GM23338 (cell line): ENCODE data around the gene SUGCT. TPM values are rescaled to one million over a fixed set of nuclear protein-coding genes. Genes with fewer than 3 reads are reported as not detected.

Experiments used
- ATAC-seq: fragments of 200-7000 bp; cut with Tn5 transposase; 3 replicates; pipeline ENCODE4 v1.9.1; 2020
- DNase-seq: peaks from one replicate; pipeline ENCODE4 v3.0.0-alpha.2; 2015; ENCODE audit warnings: low spot score
- H2AFZ ChIP-seq: fragments of 200-600 bp; sonication (generic); 2 replicates; pipeline ENCODE4 v1.8.0; 2016; ENCODE audit warnings: antibody characterized with exemption, mild to moderate bottlenecking, moderate library complexity
- H3F3A ChIP-seq: fragments of 200-600 bp; sonication (generic); replicated peaks from 2 replicates; pipeline ENCODE4 v1.8.0; 2017; ENCODE audit warnings: antibody characterized with exemption, mixed run types, low read depth
- H3K27ac ChIP-seq: fragments of 200-600 bp; sonication (generic); 2 replicates; pipeline ENCODE4 v1.6.1; 2016; ENCODE audit warnings: low read depth
- H3K27me3 ChIP-seq: fragments of 200-600 bp; sonication (generic); 2 replicates; pipeline ENCODE4 v1.8.0; 2016; ENCODE audit warnings: mild to moderate bottlenecking, mixed run types, moderate library complexity; ENCODE audit not compliant: insufficient read depth
- H3K36me3 ChIP-seq: fragments of 200-600 bp; sonication (generic); 2 replicates; pipeline ENCODE4 v1.8.0; 2016; ENCODE audit warnings: mild to moderate bottlenecking; ENCODE audit not compliant: insufficient read depth
- H3K4me1 ChIP-seq: fragments of 200-600 bp; sonication (generic); 2 replicates; pipeline ENCODE4 v1.8.0; 2016; ENCODE audit warnings: mild to moderate bottlenecking, moderate library complexity; ENCODE audit not compliant: insufficient read depth
- H3K4me2 ChIP-seq: fragments of 200-600 bp; sonication (generic); 2 replicates; pipeline ENCODE4 v1.7.1; 2017; ENCODE audit warnings: mixed run types
- H3K4me3 ChIP-seq: fragments of 200-600 bp; sonication (generic); 2 replicates; pipeline ENCODE4 v1.6.1; 2016; ENCODE audit warnings: mixed run types
- H3K79me2 ChIP-seq: fragments of 200-600 bp; sonication (generic); replicated peaks from 2 replicates; pipeline ENCODE4 v1.8.0; 2017; ENCODE audit warnings: mild to moderate bottlenecking; ENCODE audit not compliant: insufficient read depth
- H3K9me2 ChIP-seq: fragments of 200-600 bp; sonication (generic); 2 replicates; pipeline ENCODE4 v1.8.0; 2017; ENCODE audit not compliant: insufficient read depth
- H4K20me1 ChIP-seq: fragments of 200-600 bp; sonication (generic); replicated peaks from 2 replicates; pipeline ENCODE4 v1.8.0; 2017; ENCODE audit warnings: mild to moderate bottlenecking; ENCODE audit not compliant: insufficient read depth
- H3K27ac Mint-ChIP-seq: 2 replicates; pipeline ENCODE4 v1.8.0; 2020; ENCODE audit warnings: inconsistent platforms, mild to moderate bottlenecking, moderate library complexity, mixed read lengths
- H3K27me3 Mint-ChIP-seq: 3 replicates; pipeline ENCODE4 v1.8.0; 2022; ENCODE audit warnings: low read depth, mild to moderate bottlenecking, moderate library complexity, mixed read lengths, inconsistent platforms; ENCODE audit not compliant: insufficient read depth, poor library complexity
- H3K36me3 Mint-ChIP-seq: 3 replicates; pipeline ENCODE4 v1.8.0; 2021; ENCODE audit warnings: low read depth, mild to moderate bottlenecking, inconsistent platforms, moderate library complexity, mixed read lengths
- H3K4me1 Mint-ChIP-seq: 3 replicates; pipeline ENCODE4 v1.8.0; 2020; ENCODE audit warnings: mild to moderate bottlenecking, inconsistent platforms, mixed read lengths
- H3K4me3 Mint-ChIP-seq: 3 replicates; pipeline ENCODE4 v1.8.0; 2021; ENCODE audit warnings: moderate library complexity, mild to moderate bottlenecking, inconsistent platforms, mixed read lengths
- H3K9me3 Mint-ChIP-seq: 3 replicates; pipeline ENCODE4 v1.8.0; 2020; ENCODE audit warnings: moderate library complexity, mild to moderate bottlenecking, inconsistent platforms, mixed read lengths
- CREB1 ChIP-seq: fragments of 250-450 bp; sonication (Bioruptor Pico); IDR thresholded peaks from 2 replicates; pipeline ENCODE4 v1.5.0; 2020; ENCODE audit warnings: low read depth, mild to moderate bottlenecking, moderate library complexity
- CTCF ChIP-seq, 2 experiments: fragments of 200-600 bp in 1 of 2; sonication (generic) in 1 of 2; conservative IDR thresholded peaks; 2 replicates each; pipeline versions ENCODE4 v1.5.1 to v1.6.1; 2016 to 2017; ENCODE audit warnings: antibody characterized with exemption in 2 of 2, low read depth in 2 of 2, mild to moderate bottlenecking in 2 of 2, moderate library complexity in 1 of 2
- ETS1 ChIP-seq: IDR thresholded peaks from 2 replicates; pipeline ENCODE4 v1.6.1; 2016; ENCODE audit warnings: antibody characterized with exemption
- EZH2 ChIP-seq: fragments of 200-600 bp; sonication (generic); IDR thresholded peaks from one replicate; pipeline ENCODE4 v1.8.0; 2017; ENCODE audit warnings: antibody characterized with exemption, mild to moderate bottlenecking, low read depth; ENCODE audit not compliant: unreplicated experiment
- EZH2phosphoT487 ChIP-seq: fragments of 200-600 bp; sonication (generic); IDR thresholded peaks from one replicate; pipeline ENCODE4 v1.8.1; 2018; ENCODE audit warnings: antibody characterized with exemption; ENCODE audit not compliant: unreplicated experiment
- JUNB ChIP-seq: IDR thresholded peaks from one replicate; pipeline ENCODE4 v1.6.1; 2016; ENCODE audit warnings: antibody characterized with exemption; ENCODE audit not compliant: unreplicated experiment
- NANOG ChIP-seq: IDR thresholded peaks from 2 replicates; pipeline ENCODE4 v1.6.1; 2016; ENCODE audit warnings: antibody characterized with exemption, borderline replicate concordance
- POLR2AphosphoS5 ChIP-seq: IDR thresholded peaks from 2 replicates; pipeline ENCODE4 v1.6.1; 2016; ENCODE audit warnings: antibody characterized with exemption, low read depth
- ZNF114 ChIP-seq: fragments of 250-450 bp; sonication (Bioruptor Pico); IDR thresholded peaks from 2 replicates; pipeline ENCODE4 v1.5.0; 2020; ENCODE audit warnings: mild to moderate bottlenecking, moderate library complexity
- ZNF331 ChIP-seq: fragments of 250-450 bp; sonication (Bioruptor Pico); IDR thresholded peaks from 2 replicates; pipeline ENCODE4 v1.5.0; 2020; ENCODE audit warnings: low read depth, mild to moderate bottlenecking, moderate library complexity
- ZNF462 ChIP-seq: fragments of 250-450 bp; sonication (Bioruptor Pico); IDR thresholded peaks from 2 replicates; pipeline ENCODE4 v1.5.0; 2020; ENCODE audit warnings: mild to moderate bottlenecking, moderate library complexity
- polyA plus RNA-seq: library from polyadenylated mRNA; unstranded; fragments of >200 nt; fragmentation: Nextera tagmentation; extraction: Ambion mirVana; gene quantifications from 2 replicates; pipeline ENCODE4 v1.2.1, GENCODE V29; 2016
- total RNA-seq: library from RNA; depleted of rRNA; stranded (reverse); fragments of >200 nt; shearing (Covaris generic); gene quantifications from 2 replicates; pipeline ENCODE4 v1.2.3, GENCODE V29; 2014
- TF ChIP-seq, protein P1 (sequence below): IDR thresholded peaks from one replicate; pipeline ENCODE4 v1.6.1; 2018; ENCODE audit warnings: antibody characterized with exemption; ENCODE audit not compliant: unreplicated experiment

SUGCT gene
- total and polyA plus RNA-seq, 2 experiments from 2014 or later: 4.2 to 5.6 TPM

DNA sequence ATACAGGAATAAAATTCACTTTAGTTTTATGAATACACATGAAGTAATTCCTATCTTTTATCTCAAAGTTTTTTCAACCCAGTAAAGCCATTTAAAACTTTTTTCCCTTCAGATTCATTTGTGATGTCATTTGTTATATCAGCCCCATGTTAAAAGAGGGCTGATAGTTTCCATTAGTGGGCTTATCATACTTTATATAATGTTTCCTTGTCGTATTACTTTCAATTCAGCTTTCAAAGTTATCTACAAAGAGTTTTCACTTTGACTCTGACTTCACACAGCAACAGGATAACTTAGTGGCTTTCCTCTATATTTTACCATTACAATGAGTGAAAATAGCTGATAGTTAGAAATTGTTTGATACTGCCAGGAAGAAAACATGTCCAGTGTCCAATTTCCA, 484.8 kb downstream of the SUGCT start:
- Histone ChIP-seq H4K20me1 (no peaks in the 10 kb centered on the region), H3K27ac (no peak overlapping the region), H3K4me2 (no peak overlapping the region), H3K79me2 (no peaks in the 10 kb centered on the region), H3K36me3 (no peaks in the 10 kb centered on the region), H3K27me3 (no peaks in the 10 kb centered on the region), H3K4me3 (no peak overlapping the region), H3K9me2 (peaks cover 3% of the 10 kb centered on the region; the same call in 1 of the 2 replicates), H3F3A (no peaks in the 10 kb centered on the region), H3K4me1 (no peaks in the 10 kb centered on the region), H2AFZ (no peak overlapping the region)
- Mint-ChIP-seq H3K9me3 (no peaks in the 10 kb centered on the region), H3K27ac (no peak overlapping the region), H3K36me3 (no peaks in the 10 kb centered on the region), H3K4me1 (peaks cover under 1% of the 10 kb centered on the region; the same call in 1 of the 3 replicates), H3K27me3 (peaks cover 2% of the 10 kb centered on the region), H3K4me3 (no peak overlapping the region)
- DNase-seq (no peak), ATAC-seq (no peak)
- TF ChIP-seq JUNB: no peak
- no peak for TF ChIP-seq ZNF114
- TF ChIP-seq EZH2phosphoT487: no peak
- TF ChIP-seq POLR2AphosphoS5: no peak
- TF ChIP-seq ETS1: no peak
- no peak for TF ChIP-seq ZNF331 (CRISPR knock-in tag)
- TF ChIP-seq NANOG: no peak
- TF ChIP-seq ZNF462 (CRISPR knock-in tag): no peak
- TF ChIP-seq EZH2: no peak
- TF ChIP-seq CREB1 (CRISPR knock-in tag): no peak
- TF ChIP-seq CTCF (conservative IDR thresholded peaks at IDR 0.05; ENCODE audit: low read depth in 2 of 2): no peak
- TF ChIP-seq, protein P1, sequence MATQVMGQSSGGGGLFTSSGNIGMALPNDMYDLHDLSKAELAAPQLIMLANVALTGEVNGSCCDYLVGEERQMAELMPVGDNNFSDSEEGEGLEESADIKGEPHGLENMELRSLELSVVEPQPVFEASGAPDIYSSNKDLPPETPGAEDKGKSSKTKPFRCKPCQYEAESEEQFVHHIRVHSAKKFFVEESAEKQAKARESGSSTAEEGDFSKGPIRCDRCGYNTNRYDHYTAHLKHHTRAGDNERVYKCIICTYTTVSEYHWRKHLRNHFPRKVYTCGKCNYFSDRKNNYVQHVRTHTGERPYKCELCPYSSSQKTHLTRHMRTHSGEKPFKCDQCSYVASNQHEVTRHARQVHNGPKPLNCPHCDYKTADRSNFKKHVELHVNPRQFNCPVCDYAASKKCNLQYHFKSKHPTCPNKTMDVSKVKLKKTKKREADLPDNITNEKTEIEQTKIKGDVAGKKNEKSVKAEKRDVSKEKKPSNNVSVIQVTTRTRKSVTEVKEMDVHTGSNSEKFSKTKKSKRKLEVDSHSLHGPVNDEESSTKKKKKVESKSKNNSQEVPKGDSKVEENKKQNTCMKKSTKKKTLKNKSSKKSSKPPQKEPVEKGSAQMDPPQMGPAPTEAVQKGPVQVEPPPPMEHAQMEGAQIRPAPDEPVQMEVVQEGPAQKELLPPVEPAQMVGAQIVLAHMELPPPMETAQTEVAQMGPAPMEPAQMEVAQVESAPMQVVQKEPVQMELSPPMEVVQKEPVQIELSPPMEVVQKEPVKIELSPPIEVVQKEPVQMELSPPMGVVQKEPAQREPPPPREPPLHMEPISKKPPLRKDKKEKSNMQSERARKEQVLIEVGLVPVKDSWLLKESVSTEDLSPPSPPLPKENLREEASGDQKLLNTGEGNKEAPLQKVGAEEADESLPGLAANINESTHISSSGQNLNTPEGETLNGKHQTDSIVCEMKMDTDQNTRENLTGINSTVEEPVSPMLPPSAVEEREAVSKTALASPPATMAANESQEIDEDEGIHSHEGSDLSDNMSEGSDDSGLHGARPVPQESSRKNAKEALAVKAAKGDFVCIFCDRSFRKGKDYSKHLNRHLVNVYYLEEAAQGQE: no peak
